ENCODE measurements around the gene STUM.

DNA sequence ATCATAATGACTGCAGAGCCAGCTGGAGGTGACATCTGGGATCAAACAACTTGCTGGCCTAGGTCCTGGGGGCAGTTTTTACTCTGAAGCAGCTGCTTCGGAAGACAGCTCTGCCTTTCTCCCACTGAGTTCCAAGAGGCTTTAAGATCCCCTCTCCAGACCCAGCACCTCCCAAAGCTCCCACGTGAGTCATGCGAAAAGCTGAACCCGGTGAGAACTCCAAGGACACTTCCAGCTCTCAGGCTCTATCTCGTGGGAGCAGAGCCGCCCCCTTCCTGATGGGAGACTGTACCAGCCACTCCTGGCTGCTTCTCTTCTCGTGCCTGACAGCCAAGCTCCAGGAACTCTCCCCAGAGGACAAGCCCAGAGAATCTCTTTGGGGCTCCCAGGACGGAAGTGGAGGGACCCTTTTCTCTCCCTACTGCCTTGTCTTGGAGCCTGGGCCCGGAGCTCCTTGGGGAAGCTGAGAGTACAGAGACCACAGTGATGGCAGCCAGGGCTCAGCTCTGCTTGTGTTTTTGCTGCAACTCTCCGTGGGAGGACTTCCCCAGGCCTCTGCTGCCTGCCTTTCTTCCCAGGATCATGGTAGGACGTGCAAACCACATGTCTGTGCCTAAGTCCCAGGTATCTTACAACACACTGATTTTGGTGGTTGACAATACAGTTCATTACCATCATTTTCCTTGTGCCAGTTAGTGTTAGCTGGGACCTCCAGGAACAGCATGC is 40.6 kb downstream of the STUM start:
- TF ChIP-seq SUZ12 (IDR thresholded peaks at IDR 0.05; ENCODE audit: extremely low read depth, insufficient read depth, insufficient read length), result no peak
- no peak for TF ChIP-seq ZNF274 (IDR thresholded peaks at IDR 0.05; ENCODE audit: low read depth, low read length)
- TF ChIP-seq YY1 (IDR thresholded peaks at IDR 0.05; ENCODE audit: insufficient read depth, insufficient read length), result no peak

Data from NT2/D1 (cell line).